HFFc6 (cell line): ENCODE measurements around the gene MTHFD1. TPM values are rescaled to one million over a fixed set of nuclear protein-coding genes. Genes with fewer than 3 reads are reported as not detected.

Experiments
- DNase-seq: peaks from one replicate; pipeline ENCODE4 v3.0.0-alpha.2; 2018
- H3K27ac Mint-ChIP-seq: 2 replicates; pipeline ENCODE4 v1.8.0; 2020; ENCODE audit warnings: mild to moderate bottlenecking, mixed read lengths
- H3K27me3 Mint-ChIP-seq: 2 replicates; pipeline ENCODE4 v1.8.0; 2021; ENCODE audit warnings: mild to moderate bottlenecking, moderate library complexity, mixed read lengths; ENCODE audit not compliant: insufficient read depth
- H3K36me3 Mint-ChIP-seq: 2 replicates; pipeline ENCODE4 v1.8.0; 2021; ENCODE audit warnings: low read depth, mixed read lengths
- H3K4me1 Mint-ChIP-seq: 2 replicates; pipeline ENCODE4 v1.8.0; 2020; ENCODE audit warnings: low read depth, mixed read lengths
- H3K4me3 Mint-ChIP-seq: 2 replicates; pipeline ENCODE4 v1.8.0; 2020; ENCODE audit warnings: mild to moderate bottlenecking, moderate library complexity, mixed read lengths
- H3K9me3 Mint-ChIP-seq: 2 replicates; pipeline ENCODE4 v1.8.0; 2020; ENCODE audit warnings: mild to moderate bottlenecking, mixed read lengths
- total RNA-seq, 6 experiments: library from RNA; stranded (reverse); fragmentation: NEBNext Ultra II Directional; extraction: Animal tissue kit (Norgen Biotek cat#: 25700); gene quantifications; 2 replicates in 1 of 6; 3 replicates in 5 of 6; pipeline ENCODE4 v1.2.3, GENCODE V29; 2021
- TF ChIP-seq, protein P1 (sequence below): fragments of 200-600 bp; sonication (generic); IDR thresholded peaks from 2 replicates; pipeline ENCODE4 v1.5.0; 2021; ENCODE audit warnings: antibody characterized with exemption, mild to moderate bottlenecking

The MTHFD1 gene
- total RNA-seq, 6 experiments from 2014 or later = 81.3 to 116 (median 111) TPM

DNA sequence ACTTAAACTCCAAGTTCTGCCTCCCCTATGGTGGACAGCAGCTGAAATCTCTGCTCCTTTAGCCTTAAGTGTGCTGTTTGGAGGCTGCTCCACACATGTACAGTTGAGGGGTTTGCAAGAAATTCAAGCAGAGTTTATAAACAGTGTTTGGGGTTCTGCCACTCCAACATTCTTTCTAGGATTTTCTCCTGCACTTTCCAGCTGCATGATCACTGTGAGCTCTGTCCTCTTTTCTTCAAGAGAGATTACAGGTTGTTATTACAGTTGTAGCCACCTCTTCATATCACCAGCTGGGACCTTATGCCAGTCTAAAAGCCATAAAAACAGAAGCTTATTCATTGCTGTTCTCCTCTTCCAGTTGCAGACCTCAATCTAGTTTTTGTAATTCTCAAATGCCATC, 107.1 kb downstream of the MTHFD1 start:
- Mint-ChIP-seq H3K9me3 (no peaks in the 10 kb centered on the region), H3K4me1 (peaks cover 7% of the 10 kb centered on the region), H3K27ac (no peak overlapping the region), H3K36me3 (no peaks in the 10 kb centered on the region), H3K27me3 (no peaks in the 10 kb centered on the region), H3K4me3 (no peak overlapping the region)
- TF ChIP-seq, protein P1, sequence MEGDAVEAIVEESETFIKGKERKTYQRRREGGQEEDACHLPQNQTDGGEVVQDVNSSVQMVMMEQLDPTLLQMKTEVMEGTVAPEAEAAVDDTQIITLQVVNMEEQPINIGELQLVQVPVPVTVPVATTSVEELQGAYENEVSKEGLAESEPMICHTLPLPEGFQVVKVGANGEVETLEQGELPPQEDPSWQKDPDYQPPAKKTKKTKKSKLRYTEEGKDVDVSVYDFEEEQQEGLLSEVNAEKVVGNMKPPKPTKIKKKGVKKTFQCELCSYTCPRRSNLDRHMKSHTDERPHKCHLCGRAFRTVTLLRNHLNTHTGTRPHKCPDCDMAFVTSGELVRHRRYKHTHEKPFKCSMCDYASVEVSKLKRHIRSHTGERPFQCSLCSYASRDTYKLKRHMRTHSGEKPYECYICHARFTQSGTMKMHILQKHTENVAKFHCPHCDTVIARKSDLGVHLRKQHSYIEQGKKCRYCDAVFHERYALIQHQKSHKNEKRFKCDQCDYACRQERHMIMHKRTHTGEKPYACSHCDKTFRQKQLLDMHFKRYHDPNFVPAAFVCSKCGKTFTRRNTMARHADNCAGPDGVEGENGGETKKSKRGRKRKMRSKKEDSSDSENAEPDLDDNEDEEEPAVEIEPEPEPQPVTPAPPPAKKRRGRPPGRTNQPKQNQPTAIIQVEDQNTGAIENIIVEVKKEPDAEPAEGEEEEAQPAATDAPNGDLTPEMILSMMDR = no peak
- DNase-seq = no peak

GRCh38 chr14:64496764-64497163, 108.6 kb downstream of the MTHFD1 start:
- no peaks in the 10 kb centered on the region for H3K36me3 Mint-ChIP-seq
- TF ChIP-seq, protein P1 = no peak
- H3K27me3 Mint-ChIP-seq = no peaks in the 10 kb centered on the region
- peaks cover 23% of the 10 kb centered on the region for H3K4me1 Mint-ChIP-seq
- no peak overlapping the region for H3K27ac Mint-ChIP-seq
- no peaks in the 10 kb centered on the region for H3K9me3 Mint-ChIP-seq
- DNase-seq = no peak
- H3K4me3 Mint-ChIP-seq = no peak overlapping the region

DNA sequence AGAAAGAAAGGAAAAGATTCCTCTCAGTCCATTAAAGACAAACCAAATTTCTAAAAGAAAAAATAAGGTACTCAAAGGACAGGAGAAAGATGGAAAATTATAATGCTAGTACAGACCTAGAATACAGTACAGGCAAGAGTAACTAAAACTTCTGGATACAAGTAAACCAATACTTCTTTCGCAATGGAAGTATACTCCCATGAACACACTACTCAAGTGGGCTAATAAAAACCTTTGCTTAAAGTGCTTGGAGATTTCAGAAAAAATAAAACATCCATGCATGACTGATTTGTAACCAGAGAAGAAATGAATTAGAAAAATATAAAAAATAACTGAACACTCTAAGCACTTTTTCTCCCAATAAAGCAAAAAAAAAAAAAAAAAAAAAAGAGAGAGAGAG, 111.9 kb downstream of the MTHFD1 start:
- 0 out of 2 replicates have a peak, but pooled peaks cover 3% of the 10 kb centered on the region for H3K27me3 Mint-ChIP-seq
- peaks cover 36% of the 10 kb centered on the region for H3K4me1 Mint-ChIP-seq
- H3K9me3 Mint-ChIP-seq = no peaks in the 10 kb centered on the region
- no peak for DNase-seq
- H3K27ac Mint-ChIP-seq = peak overlapping the region; percentile 22; the same call in 1 of the 2 replicates
- no peak overlapping the region; the same call in 1 of the 2 replicates for H3K4me3 Mint-ChIP-seq
- peaks cover under 1% of the 10 kb centered on the region; the same call in 1 of the 2 replicates for H3K36me3 Mint-ChIP-seq
- TF ChIP-seq, protein P1 = no peak

GRCh38 chr14:64501411-64502171, 113.4 kb downstream of the MTHFD1 start:
- Mint-ChIP-seq H3K27ac (peak overlapping the region; percentile 97), H3K4me3 (peak overlapping the region; percentile 95), H3K36me3 (peaks cover 10% of the 10 kb centered on the region), H3K9me3 (no peaks in the 10 kb centered on the region), H3K27me3 (0 out of 2 replicates have a peak, but pooled peaks cover 3% of the 10 kb centered on the region), H3K4me1 (peaks cover 45% of the 10 kb centered on the region)
- DNase-seq = peak; percentile 86
- TF ChIP-seq, protein P1 = peak; percentile 27; the same call in 1 of the 2 replicates

DNA sequence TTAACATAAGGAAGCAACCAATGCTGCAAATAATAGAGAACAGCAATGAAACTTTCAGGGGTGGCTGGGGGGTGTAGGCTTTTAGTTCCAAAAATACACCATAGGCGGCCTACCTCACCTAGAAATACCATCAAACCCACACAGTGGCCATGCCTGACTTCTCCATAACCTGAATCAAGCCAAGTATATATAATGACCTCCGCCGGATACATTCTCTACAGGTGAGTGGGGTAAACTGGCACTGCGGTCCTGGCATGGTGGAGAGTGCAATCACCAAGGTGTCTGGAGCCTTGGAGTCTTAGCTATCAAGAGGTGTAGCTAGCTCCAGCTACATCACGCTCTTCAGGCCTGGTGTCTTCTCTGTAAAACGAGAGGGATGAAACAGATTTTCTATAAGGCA, 114.3 kb downstream of the MTHFD1 start:
- H3K27me3 Mint-ChIP-seq = 0 out of 2 replicates have a peak, but pooled peaks cover 3% of the 10 kb centered on the region
- peaks cover 54% of the 10 kb centered on the region for H3K4me1 Mint-ChIP-seq
- TF ChIP-seq, protein P1 = no peak
- H3K27ac Mint-ChIP-seq = peak overlapping the region; percentile 97
- DNase-seq = no peak
- H3K9me3 Mint-ChIP-seq = no peaks in the 10 kb centered on the region
- peaks cover 10% of the 10 kb centered on the region for H3K36me3 Mint-ChIP-seq
- H3K4me3 Mint-ChIP-seq = peak overlapping the region; percentile 95
